Measurements from ENCODE around the gene DNM3.

DNM3 gene

DNA sequence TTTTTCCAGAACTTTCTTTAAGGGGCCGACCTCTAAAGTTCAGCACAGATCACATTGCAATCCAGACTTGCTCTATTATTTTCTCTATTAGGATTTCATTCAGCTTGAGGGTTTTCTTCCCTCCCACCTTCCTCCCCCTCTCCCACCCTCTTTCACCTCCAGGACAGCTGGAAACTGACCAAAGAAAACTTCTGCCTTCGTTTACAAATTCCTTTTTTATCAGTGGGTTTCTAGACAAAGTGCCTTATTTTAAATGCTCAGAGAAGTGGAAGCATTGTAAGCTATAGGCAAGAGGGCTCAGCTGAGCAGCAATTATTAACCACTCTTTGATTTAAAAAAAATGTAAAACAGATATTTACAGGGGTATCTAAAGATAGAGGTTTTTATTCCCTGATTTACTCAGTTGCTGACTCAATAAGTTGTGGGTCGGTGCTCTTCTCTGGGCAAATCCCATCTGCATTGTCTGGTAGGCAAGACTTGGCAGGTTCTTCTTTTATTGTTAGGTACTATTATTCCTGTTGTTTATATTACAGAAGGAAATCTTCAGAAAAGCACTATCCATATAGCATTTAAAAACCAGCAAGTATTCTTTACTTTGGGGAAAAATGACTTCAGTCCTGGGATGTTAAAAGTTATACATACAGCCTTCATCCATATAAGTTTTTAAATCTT lies 302.2 kb downstream of the DNM3 start:
- in situ Hi-C loops (cut with MboI; ENCODE audit: low pct_unique_long_range_greater_than_20kb, low sequenced_read_pairs, unreplicated experiment), result no loop called here
- TF ChIP-seq, protein P1, sequence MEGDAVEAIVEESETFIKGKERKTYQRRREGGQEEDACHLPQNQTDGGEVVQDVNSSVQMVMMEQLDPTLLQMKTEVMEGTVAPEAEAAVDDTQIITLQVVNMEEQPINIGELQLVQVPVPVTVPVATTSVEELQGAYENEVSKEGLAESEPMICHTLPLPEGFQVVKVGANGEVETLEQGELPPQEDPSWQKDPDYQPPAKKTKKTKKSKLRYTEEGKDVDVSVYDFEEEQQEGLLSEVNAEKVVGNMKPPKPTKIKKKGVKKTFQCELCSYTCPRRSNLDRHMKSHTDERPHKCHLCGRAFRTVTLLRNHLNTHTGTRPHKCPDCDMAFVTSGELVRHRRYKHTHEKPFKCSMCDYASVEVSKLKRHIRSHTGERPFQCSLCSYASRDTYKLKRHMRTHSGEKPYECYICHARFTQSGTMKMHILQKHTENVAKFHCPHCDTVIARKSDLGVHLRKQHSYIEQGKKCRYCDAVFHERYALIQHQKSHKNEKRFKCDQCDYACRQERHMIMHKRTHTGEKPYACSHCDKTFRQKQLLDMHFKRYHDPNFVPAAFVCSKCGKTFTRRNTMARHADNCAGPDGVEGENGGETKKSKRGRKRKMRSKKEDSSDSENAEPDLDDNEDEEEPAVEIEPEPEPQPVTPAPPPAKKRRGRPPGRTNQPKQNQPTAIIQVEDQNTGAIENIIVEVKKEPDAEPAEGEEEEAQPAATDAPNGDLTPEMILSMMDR (IDR thresholded peaks at IDR 0.05; ENCODE audit: extremely low read depth, insufficient read depth, missing control alignments), result no peak
- no peak for DNase-seq (ENCODE audit: low spot score)

DNA sequence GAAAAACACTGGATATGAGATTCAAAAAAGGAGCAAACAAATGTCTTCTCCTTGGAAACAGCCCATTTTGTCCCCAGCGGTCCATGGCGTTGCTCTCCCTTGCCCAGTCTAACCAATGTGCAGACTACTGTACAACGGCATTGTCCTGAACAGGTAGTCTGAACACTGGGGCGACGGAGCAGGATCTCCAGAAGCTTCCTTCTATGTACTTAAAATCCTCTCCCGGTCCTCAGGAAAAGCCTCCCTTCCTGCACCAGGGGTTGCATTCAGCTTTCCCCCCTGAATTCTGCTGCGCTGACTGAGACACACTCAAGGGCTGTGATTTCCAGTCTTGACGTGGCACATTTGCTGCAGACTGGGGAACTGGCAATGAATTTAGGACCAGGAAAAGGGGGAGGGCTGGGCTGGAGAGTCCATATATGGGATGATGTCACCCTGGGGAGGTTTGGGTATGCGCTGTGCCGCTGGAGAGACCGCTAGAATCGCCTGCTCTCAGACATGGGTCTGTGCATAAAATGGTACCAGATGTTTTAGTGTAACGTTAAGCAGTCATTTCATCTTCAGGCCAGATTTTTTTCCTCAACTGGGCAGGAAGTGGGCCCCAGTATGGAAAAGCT lies 303.3 kb downstream of the DNM3 start:
- TF ChIP-seq, protein P1 (IDR thresholded peaks at IDR 0.05; ENCODE audit: extremely low read depth, insufficient read depth, missing control alignments), result no peak
- in situ Hi-C loops (cut with MboI; ENCODE audit: low pct_unique_long_range_greater_than_20kb, low sequenced_read_pairs, unreplicated experiment), result no loop called here
- DNase-seq (ENCODE audit: low spot score), result no peak

- in situ Hi-C loops (cut with MboI; ENCODE audit: low pct_unique_long_range_greater_than_20kb, low sequenced_read_pairs, unreplicated experiment), result no loop called here
- TF ChIP-seq, protein P1 (IDR thresholded peaks at IDR 0.05; ENCODE audit: extremely low read depth, insufficient read depth, missing control alignments), result no peak
- DNase-seq (ENCODE audit: low spot score), result no peak
These were observed 303.9 kb downstream of the DNM3 start for GRCh38 chr1:172145231-172145651.

- in situ Hi-C loops (cut with MboI; ENCODE audit: low pct_unique_long_range_greater_than_20kb, low sequenced_read_pairs, unreplicated experiment), result no loop called here
- TF ChIP-seq, protein P1 (IDR thresholded peaks at IDR 0.05; ENCODE audit: extremely low read depth, insufficient read depth, missing control alignments), result no peak
- DNase-seq (ENCODE audit: low spot score), result no peak
These were observed 304.4 kb downstream of the DNM3 start for GRCh38 chr1:172145656-172146055.

GRCh38 chr1:172146141-172146850 lies 305.0 kb downstream of the DNM3 start:
- TF ChIP-seq, protein P1 (IDR thresholded peaks at IDR 0.05; ENCODE audit: extremely low read depth, insufficient read depth, missing control alignments), result no peak
- in situ Hi-C loops (cut with MboI; ENCODE audit: low pct_unique_long_range_greater_than_20kb, low sequenced_read_pairs, unreplicated experiment), result no loop called here
- DNase-seq (ENCODE audit: low spot score), result no peak

DNA sequence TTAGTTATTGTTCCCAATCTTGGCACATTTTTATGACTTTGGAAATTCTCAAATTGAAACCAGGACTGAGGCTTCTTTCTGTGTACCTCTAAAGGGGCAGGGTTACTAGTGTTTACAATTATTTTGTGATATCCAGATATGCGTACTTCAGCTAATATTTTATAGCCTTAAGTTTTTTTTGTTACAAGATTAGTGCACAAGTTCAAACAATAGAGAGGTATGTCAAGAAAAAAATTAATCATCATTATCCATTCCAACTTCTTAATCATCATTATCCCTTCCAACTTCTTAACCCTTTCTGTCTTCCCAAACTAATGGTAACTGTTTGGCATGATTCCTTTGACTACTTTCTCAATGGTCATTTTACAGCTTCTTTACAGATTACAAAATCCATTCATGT lies 306.2 kb downstream of the DNM3 start:
- DNase-seq (ENCODE audit: low spot score), result no peak
- TF ChIP-seq, protein P1 (IDR thresholded peaks at IDR 0.05; ENCODE audit: extremely low read depth, insufficient read depth, missing control alignments), result no peak
- in situ Hi-C loops (cut with MboI; ENCODE audit: low pct_unique_long_range_greater_than_20kb, low sequenced_read_pairs, unreplicated experiment), result no loop called here

All from GM13977 (cell line).